Natural killer cell (primary cell): ENCODE data around the gene ATP6V0E1. TPM values are rescaled to one million over a fixed set of nuclear protein-coding genes. Genes with fewer than 3 reads are reported as not detected.

Experiments used
- ATAC-seq, 3 donors: fragments of 150-1000 bp in 2 of 3; fragments of 200-7000 bp in 1 of 3; cut with Tn5 transposase; 1 replicate in 1 of 3; 2 replicates in 2 of 3; pipeline ENCODE4 v1.10.0; 2021; ENCODE audit warnings: mild to moderate bottlenecking in 2 of 3, moderate library complexity in 2 of 3
- DNase-seq, 2 donors: peaks; one replicate each; pipeline versions ENCODE4 v3.0.0 to v3.0.0-alpha.2; 2013 to 2021; ENCODE audit warnings: mixed read lengths in 1 of 2
- H3K27ac ChIP-seq: one replicate; pipeline ENCODE4 v1.5.1; 2013; ENCODE audit warnings: mild to moderate bottlenecking, low read length
- H3K27me3 ChIP-seq: one replicate; pipeline ENCODE4 v1.6.1; 2013; ENCODE audit warnings: low read length; ENCODE audit not compliant: control insufficient read depth, insufficient read depth
- H3K36me3 ChIP-seq: one replicate; pipeline ENCODE4 v1.6.1; 2013; ENCODE audit warnings: low read length; ENCODE audit not compliant: control insufficient read depth, insufficient read depth
- H3K4me1 ChIP-seq: one replicate; pipeline ENCODE4 v1.6.1; 2013; ENCODE audit warnings: low read length; ENCODE audit not compliant: control insufficient read depth, insufficient read depth
- H3K4me3 ChIP-seq: one replicate; pipeline ENCODE4 v1.5.1; 2013; ENCODE audit warnings: low read length
- H3K9me3 ChIP-seq: one replicate; pipeline ENCODE4 v1.6.1; 2013; ENCODE audit warnings: low read length; ENCODE audit not compliant: control insufficient read depth, insufficient read depth
- H3K27ac Mint-ChIP-seq, 2 donors: one replicate each; pipeline ENCODE4 v1.8.0; 2022; ENCODE audit warnings: mild to moderate bottlenecking in 2 of 2, mixed read lengths in 2 of 2, moderate library complexity in 1 of 2
- H3K27me3 Mint-ChIP-seq, 2 donors: one replicate each; pipeline ENCODE4 v1.8.0; 2022; ENCODE audit warnings: low read depth in 2 of 2, mixed read lengths in 2 of 2
- H3K36me3 Mint-ChIP-seq: one replicate; pipeline ENCODE4 v1.8.0; 2022; ENCODE audit warnings: mixed read lengths
- H3K4me1 Mint-ChIP-seq, 2 donors: one replicate each; pipeline ENCODE4 v1.8.0; 2022; ENCODE audit warnings: mixed read lengths in 2 of 2
- H3K4me3 Mint-ChIP-seq: one replicate; pipeline ENCODE4 v1.8.0; 2022; ENCODE audit warnings: mild to moderate bottlenecking, moderate library complexity, mixed read lengths
- H3K9me3 Mint-ChIP-seq, 2 donors: one replicate each; pipeline ENCODE4 v1.8.0; 2022; ENCODE audit warnings: mixed read lengths in 2 of 2
- CTCF ChIP-seq: fragments of 200-600 bp; IDR thresholded peaks from one replicate; pipeline ENCODE4 v1.8.0; 2022; ENCODE audit warnings: antibody characterized with exemption
- WGBS: methylation state at CpG from one replicate; pipeline ENCODE4 v1.1.7; 2013; ENCODE audit warnings: missing lambda C conversion rate; ENCODE audit not compliant: insufficient coverage; 5-methylcytosine and 5-hydroxymethylcytosine counted together
- intact Hi-C: fragments of 100-400 bp; cut with micrococcal nuclease; formaldehyde crosslinking; loops from one replicate; pipeline ENCODE4 v1.14.2; 2022
- total RNA-seq, 4 donors: library from RNA; stranded (reverse); fragments of 120-200 nt in 1 of 4; gene quantifications; one replicate each; pipeline versions ENCODE4 v1.2.3 to v1.2.4, GENCODE V29; 2013 to 2022

Gene ATP6V0E1
- total RNA-seq, 3 donors from 2014 or later (not counting 1 experiment from before 2014, with no cell fraction given) = 101 to 141 (median 103) TPM

- Histone ChIP-seq H3K4me3 (no peak overlapping the region), H3K4me1 (no peaks in the 10 kb centered on the region), H3K27ac (no peak overlapping the region), H3K36me3 (peaks cover 30% of the 10 kb centered on the region), H3K9me3 (no peaks in the 10 kb centered on the region), H3K27me3 (no peaks in the 10 kb centered on the region)
- no peak for TF ChIP-seq CTCF
- H3K36me3 Mint-ChIP-seq = no peaks in the 10 kb centered on the region
- no peak overlapping the region for H3K27ac Mint-ChIP-seq
- no peaks in the 10 kb centered on the region for H3K9me3 Mint-ChIP-seq
- H3K4me3 Mint-ChIP-seq = no peak overlapping the region
- DNase-seq = no peak
- intact Hi-C loops = no loop called here
- no peak for ATAC-seq
- WGBS = 96% methylated on average over 9 of the region's 12 CpGs
- H3K27me3 Mint-ChIP-seq = no peaks in the 10 kb centered on the region
- H3K4me1 Mint-ChIP-seq = peaks cover 3 to 4% of the 10 kb centered on the region in 2 donors
These were observed 33.2 kb upstream of the ATP6V0E1 start for GRCh38 chr5:172950176-172950965.

- Mint-ChIP-seq H3K4me1 (peaks cover 3 to 4% of the 10 kb centered on the region in 2 donors), H3K27me3 (no peaks in the 10 kb centered on the region), H3K9me3 (no peaks in the 10 kb centered on the region), H3K4me3 (no peak overlapping the region), H3K36me3 (no peaks in the 10 kb centered on the region), H3K27ac (no peak overlapping the region)
- intact Hi-C loops = no loop called here
- no peak for ATAC-seq
- WGBS = 92% methylated on average over 11 of the region's 11 CpGs
- no peaks in the 10 kb centered on the region for H3K27me3 ChIP-seq
- H3K4me3 ChIP-seq = no peak overlapping the region
- H3K9me3 ChIP-seq = no peaks in the 10 kb centered on the region
- TF ChIP-seq CTCF = no peak
- H3K27ac ChIP-seq = no peak overlapping the region
- H3K4me1 ChIP-seq = no peaks in the 10 kb centered on the region
- H3K36me3 ChIP-seq = peaks cover 23% of the 10 kb centered on the region
- no peak for DNase-seq
These were observed 32.1 kb upstream of the ATP6V0E1 start for GRCh38 chr5:172951371-172952033.

- Histone ChIP-seq H3K27ac (no peak overlapping the region), H3K4me1 (no peaks in the 10 kb centered on the region), H3K9me3 (no peaks in the 10 kb centered on the region), H3K36me3 (peaks cover 22% of the 10 kb centered on the region), H3K27me3 (no peaks in the 10 kb centered on the region), H3K4me3 (no peak overlapping the region)
- intact Hi-C loops = no loop called here
- no peaks in the 10 kb centered on the region for H3K27me3 Mint-ChIP-seq
- no peak for TF ChIP-seq CTCF
- no peak overlapping the region for H3K27ac Mint-ChIP-seq
- no peak for DNase-seq
- WGBS = 99% methylated on average over 4 of the region's 4 CpGs
- peaks cover 3 to 4% of the 10 kb centered on the region in 2 donors for H3K4me1 Mint-ChIP-seq
- H3K36me3 Mint-ChIP-seq = no peaks in the 10 kb centered on the region
- H3K4me3 Mint-ChIP-seq = no peak overlapping the region
- no peaks in the 10 kb centered on the region for H3K9me3 Mint-ChIP-seq
- ATAC-seq = no peak
These were observed 31.5 kb upstream of the ATP6V0E1 start for GRCh38 chr5:172952034-172952511.
